ENCODE data around the gene MT1A. TPM values are rescaled to one million over a fixed set of nuclear protein-coding genes. Genes with fewer than 3 reads are reported as not detected.

Gene MT1A
- total RNA-seq, 1 donor from 2014 or later, result 1.8 TPM

DNA sequence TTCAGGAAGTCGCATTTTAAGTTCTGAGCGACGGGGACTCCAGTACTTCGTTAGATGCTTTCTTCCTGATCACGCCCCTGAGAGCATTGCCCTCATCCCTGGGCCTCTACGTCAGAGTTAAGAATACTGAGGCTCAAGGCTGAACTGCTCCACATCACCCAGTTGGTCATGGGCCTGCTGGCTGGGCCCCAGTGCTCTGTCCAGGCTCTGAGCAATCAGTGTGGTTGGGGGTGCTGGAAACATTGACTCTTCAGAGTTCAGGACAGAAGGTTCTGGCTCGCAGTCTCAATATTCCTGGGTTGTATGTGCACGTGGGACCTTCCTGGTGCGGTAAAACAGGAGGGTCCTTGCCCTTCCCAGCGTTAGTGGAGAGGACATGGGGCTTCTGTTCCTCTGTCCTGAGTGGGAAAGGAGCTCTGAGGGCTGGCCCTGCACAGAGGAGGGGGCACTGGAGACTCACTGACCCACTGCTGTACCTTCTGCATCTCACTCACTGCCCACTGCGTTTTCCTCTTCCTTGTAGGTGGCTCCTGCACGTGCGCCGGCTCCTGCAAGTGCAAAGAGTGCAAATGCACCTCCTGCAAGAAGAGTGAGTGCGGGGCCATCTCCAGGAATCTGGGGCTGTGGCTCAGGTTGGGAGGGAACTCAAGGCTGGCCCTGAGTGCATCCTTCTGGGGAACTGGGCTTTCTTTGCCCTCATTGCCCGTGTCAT lies 12.4 kb upstream of the MT1A start:
- intact Hi-C loops (cut with DNase I), result no loop called here
- peak; percentile 89 for ATAC-seq
- DNase-seq (ENCODE audit: low spot score), result peak; percentile 73

DNA sequence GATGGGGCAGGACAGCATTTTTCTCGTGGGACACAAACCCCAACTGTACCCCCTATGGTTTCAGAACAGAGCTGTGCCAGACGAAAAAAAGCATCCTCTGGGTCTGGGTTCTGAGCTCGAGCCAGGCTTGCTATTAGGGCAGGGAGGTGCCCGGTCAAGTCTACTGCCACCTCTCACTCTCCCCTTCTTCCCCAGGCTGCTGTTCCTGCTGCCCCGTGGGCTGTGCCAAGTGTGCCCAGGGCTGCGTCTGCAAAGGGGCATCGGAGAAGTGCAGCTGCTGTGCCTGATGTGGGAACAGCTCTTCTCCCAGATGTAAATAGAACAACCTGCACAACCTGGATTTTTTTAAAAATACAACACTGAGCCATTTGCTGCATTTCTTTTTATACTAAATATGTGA lies 11.8 kb upstream of the MT1A start:
- intact Hi-C loops (cut with DNase I), result no loop called here
- DNase-seq (ENCODE audit: low spot score) (peak; percentile 55), ATAC-seq (no peak)

DNA sequence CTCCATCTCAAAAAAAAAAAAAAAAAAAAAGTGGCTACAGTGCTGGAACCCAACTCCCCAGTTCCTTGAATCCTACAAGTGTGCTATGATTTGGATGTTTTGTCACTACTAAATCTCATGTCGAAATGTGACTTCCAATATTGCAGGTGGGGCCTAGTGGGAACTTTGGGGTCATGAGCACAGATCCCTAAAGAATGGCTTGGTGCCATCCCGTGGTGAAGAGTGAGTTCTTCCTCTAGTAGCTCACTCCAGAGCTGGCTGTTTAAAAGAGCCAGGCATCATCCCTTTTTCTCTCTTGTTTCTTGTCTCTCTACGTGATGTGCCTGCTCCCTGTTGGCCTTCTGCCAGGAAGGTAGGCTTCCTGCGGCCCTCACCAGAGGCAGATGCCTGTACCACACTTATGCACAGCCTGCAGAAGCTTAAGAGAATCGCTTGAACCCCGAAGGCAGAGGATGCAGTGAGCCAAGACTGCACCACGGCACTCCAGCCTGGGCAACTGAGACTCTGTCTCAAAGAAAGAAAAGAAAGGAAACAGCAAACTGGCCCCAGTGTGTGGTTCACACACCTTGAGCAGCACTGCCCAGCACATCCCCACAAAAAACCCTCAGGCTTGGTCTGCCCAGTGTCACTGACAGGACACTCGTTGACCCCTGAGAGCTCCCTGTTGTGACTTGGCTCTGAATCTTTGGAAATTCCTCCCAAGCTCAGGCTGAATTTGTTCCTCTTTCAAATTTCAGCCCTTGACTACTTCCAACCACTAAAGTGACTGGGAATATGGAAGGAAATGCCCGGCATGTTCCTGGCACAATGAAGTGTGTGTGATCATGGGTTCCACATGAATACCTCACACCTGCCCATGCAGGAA lies 9.7 kb upstream of the MT1A start:
- DNase-seq (ENCODE audit: low spot score), result peak; percentile 53
- ATAC-seq, result no peak
- intact Hi-C loops (cut with DNase I), result no loop called here

DNA sequence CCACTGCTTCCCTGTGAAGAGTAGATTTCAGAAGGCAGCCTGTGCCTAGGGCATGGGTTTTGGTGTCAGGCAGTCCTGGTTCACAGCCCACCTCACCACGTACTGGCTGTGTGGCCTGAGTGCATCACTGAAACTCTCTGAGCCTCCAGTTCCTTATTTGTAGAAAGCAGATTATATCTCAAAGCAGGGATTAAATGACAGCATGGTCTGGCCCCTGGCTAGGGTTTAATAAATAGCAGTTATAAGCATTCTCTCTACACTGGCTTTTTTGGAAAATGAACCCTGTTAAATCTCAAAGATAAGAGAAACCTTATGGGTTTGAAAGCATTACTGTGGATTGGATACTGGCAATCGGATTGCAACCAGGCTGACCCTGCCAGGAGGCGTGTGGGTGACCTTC lies 8.9 kb upstream of the MT1A start:
- ATAC-seq, result no peak
- DNase-seq (ENCODE audit: low spot score), result no peak
- intact Hi-C loops (cut with DNase I), result no loop called here

DNA sequence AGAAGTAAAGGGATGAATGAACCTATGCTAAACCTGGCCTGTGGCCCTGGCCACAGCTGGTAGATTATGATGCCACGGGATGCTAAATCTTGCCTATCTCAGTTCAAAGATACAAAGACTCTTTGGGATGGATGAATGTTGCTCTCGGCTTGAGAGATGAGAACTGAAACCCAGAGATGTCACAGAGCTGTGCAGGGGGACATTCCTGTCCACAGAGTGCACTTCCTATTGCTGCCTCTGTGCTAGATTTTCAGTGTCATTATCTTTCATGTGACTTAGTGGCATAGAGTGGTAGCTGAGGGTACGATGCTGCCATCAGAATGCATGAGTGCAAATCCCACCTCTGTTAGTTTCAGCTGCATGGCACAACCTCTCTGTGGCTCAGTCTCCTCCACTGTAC lies 8.3 kb upstream of the MT1A start:
- DNase-seq (ENCODE audit: low spot score) (no peak), ATAC-seq (no peak)
- intact Hi-C loops (cut with DNase I), result no loop called here

DNA sequence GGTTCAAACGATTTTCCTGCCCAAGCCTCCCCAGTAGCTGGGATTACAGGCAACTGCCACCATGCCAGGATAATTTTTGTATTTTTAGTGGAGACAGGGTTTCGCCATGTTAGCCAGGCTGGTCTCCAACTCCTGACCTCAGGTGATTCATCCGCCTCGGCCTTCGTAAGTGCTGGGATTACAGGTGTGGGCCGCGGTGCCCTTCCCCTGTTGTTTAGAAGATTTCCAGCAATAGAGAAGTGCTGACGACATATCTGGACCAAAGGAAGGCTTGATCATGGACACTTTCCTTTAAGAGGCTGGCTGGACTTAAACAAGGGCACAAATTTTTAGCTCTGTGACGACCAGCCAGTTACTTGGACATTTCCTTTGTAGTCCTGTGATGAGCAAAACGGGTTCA lies 7.3 kb upstream of the MT1A start:
- DNase-seq (ENCODE audit: low spot score), result peak; percentile 44
- intact Hi-C loops (cut with DNase I), result no loop called here

DNA sequence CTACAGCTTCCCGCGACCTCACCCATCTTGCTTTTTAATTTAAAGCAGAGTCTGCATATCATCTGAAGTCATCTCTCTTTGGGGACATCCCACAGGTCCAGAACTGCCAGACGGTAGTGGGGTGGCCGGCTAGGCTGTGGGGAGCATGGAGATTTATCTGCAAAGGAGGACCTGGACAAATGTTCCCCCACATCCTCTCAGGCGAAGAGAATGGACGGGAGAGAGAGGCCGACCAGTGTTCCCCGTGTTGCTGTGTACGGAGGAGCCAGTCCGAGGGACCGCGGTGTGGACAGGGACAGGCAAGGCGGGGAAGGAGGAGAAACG lies 6.7 kb upstream of the MT1A start:
- ATAC-seq, result no peak
- no peak for DNase-seq (ENCODE audit: low spot score)
- intact Hi-C loops (cut with DNase I), result no loop called here

More for the DNA sequence above, 7.3 kb upstream of the MT1A start:
- no peak for ATAC-seq

DNA sequence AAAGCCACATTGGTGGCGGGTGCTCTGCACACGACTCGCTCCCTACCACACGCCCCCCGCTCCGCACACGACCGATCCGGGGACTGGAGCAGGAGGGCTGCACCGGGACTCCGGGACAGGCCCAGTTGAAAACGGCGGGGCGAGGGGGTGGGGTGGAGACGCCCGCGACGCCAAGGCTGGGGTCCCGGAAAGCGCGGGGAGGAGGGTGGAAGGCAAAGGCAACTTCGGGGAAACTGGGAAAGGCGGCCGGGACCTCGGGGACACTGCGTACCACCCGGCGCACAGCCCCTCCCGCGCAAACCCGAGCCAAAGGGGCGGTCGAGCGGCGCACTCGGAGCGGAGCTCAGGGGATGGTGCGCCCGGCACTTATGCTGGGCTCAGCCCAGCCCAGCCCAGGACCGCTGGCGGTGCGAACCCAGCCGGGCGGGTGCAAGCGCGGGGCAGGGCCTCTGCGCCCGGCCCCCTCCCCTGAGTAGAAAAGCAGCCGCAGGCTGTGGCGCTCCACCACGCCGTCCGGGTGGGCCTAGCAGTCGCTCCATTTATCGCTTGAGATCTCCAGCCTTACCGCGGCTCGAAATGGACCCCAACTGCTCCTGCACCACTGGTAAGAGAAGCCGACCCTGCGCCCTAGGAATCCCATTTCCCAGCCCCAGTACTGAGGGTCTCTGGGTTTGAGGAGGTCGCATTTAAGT lies 6.2 kb upstream of the MT1A start, which contains the start of gene MT1M:
TSS of gene MT1M (plus strand) at position 504 of the 692 bp plus-strand sequence. CDS start at position 577, 73 bp downstream.
- DNase-seq (ENCODE audit: low spot score), result peak; percentile 66
- intact Hi-C loops (cut with DNase I), result no loop called here
- ATAC-seq, result peak; percentile 82

DNA sequence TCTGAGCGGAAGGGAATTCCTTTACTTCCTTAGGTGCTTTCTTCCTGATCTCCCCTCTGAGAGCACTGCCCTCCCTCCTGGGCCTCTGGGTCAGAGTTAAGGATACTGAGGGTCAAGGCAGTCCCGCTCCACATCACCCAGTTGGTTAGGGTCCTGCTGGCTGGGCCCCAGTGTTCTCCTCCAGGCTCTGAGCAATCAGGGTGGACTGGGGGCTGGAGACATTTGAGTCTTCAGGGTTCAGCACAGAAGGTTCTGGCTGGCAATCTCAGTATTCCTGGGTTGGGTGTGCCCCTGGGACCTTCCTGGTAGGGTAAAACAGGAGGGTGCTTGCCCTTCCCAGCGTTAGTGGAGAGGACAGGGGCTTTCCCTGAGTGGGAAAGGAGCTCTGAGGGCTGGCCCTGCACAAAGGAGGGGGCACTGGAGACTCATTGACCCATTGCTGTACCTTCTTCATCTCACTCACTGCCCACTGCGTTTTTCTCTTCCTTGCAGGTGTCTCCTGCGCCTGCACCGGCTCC lies 5.6 kb upstream of the MT1A start:
- ATAC-seq (peak; percentile 5), DNase-seq (ENCODE audit: low spot score) (peak; percentile 51)
- intact Hi-C loops (cut with DNase I), result no loop called here

DNA sequence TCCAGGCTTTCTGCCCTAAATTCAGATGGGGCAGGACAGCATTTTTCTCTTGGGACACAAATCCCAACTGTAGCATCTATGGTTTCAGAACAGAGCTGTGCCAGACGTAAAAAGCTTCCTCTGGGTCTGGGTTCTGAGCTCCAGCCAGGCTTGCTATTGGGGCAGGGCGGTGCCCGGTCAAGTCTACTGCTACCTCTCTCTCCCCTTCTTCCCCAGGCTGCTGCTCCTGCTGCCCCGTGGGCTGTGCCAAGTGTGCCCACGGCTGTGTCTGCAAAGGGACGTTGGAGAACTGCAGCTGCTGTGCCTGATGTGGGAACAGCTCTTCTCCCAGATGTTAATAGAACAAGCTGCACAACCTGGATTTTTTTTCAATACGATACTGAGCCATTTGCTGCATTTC lies 4.9 kb upstream of the MT1A start:
- ATAC-seq, result no peak
- intact Hi-C loops (cut with DNase I), result no loop called here
- DNase-seq (ENCODE audit: low spot score), result peak; percentile 44

DNA sequence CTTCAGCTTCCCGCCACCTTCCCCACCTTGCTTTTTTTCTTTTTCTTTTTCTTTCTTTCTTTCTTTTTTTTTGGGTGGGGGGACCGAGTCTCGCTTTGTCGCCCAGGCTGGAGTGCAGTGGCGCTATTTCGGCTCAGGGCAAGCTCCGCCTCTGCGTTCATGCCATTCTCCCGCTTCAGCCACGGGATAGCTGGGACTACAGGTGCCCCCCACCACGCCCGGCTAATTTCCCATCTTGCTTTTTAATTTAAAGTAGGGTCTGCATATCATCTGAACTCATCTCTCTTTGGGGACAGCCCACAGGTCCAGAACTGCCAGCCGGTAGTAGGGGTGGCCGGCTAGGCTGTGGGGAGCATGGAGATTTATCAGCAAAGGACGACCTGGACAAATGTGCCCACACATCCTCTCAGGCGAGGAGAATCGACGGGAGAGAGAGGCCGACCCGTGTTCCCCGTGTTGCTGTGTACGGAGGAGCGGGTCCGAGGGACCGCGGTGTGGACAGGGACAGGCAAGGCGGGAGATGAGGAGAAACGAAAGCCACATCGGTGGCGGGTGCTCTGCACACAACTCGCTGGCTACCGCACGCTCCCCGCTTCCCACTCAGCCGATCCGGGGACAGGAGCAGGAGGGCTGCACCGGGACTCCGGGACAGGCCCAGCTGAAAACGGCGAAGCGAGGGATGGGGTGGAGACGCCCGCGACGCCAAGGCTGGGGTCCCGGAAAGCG lies 3.6 kb upstream of the MT1A start:
- intact Hi-C loops (cut with DNase I), result no loop called here
- no peak for ATAC-seq

DNA sequence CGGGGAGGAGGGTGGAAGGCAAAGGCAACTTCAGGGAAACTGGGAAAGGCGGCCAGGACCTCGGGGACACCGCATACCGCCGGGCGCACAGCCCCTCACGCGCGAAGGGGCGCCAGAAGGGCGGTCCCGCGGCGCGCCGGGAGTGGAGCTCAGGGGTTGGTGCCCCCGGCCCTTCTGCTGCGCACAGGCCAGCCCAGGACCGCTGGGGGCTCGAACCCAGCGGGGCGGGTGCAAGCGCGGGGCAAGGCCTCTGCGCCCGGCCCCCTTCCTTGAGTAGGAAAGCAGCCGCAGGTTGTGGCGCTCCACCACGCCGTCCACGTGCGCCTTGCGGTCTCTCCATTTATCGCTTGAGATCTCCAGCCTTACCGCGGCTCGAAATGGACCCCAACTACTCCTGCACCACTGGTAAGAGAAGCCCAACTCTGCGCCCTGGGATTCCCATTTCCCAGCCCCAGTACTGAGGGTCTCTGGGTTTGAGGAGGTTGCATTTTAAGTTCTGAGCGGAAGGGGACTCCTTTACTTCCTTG lies 3.0 kb upstream of the MT1A start:
- intact Hi-C loops (cut with DNase I), result no loop called here
- no peak for DNase-seq (ENCODE audit: low spot score)
- ATAC-seq, result no peak

More for the DNA sequence above, 3.6 kb upstream of the MT1A start:
- DNase-seq (ENCODE audit: low spot score), result peak; percentile 53

DNA sequence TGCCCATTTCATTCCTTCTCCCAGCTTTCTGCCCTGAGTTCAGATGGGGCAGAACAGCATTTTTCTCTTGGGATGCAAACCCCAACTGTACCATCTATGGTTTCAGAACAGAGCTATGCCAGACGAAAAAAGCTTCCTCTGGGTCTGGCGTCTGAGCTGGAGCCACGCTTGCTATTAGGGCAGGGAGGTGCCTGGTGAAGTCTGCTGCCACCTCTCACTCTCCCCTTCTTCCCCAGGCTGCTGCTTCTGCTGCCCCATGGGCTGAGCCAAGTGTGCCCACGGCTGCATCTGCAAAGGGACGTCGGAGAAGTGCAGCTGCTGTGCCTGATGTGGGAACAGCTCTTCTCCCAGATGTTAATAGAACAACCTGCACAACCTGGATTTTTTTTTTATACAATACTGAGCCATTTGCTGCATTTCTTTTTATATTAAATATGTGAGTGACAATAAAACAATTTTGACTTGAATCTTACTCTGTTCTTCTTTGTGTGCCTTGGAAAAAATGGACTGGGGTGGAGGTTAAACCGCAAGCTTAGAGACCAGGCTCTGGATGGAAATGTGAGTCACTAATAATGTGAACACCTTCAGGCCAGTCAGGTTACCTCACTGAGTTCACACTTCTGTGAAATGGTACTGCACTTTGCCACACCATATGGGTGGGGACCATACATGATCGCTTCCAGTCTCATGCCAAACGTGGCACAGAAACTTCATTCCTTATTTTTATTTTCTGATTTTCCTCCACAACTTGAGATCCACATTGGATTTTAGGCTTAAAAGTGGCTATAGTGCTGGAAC lies 1.7 kb upstream of the MT1A start:
- ATAC-seq (no peak), DNase-seq (ENCODE audit: low spot score) (peak; percentile 27)
- intact Hi-C loops (cut with DNase I), result no loop called here

DNA sequence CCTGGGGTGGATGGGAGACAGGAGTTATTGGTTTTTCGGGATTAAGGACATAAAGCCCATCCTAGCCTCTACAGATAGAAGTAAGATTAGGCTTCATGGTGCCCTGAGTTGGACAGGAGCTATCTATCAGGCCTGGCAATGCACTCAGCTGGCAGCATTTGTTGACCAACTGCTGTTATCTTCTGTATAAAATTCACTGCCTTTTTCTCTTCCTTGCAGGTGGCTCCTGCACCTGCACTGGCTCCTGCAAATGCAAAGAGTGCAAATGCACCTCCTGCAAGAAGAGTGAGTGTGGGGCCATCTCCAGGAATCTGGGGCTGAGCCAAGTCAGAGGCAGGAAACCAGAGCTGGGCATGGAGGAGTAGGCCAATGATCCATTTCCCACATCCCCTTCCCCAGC lies 579 bp downstream of the MT1A start:
- ATAC-seq (no peak), DNase-seq (ENCODE audit: low spot score) (peak; percentile 45)
- intact Hi-C loops (cut with DNase I), result no loop called here

DNA sequence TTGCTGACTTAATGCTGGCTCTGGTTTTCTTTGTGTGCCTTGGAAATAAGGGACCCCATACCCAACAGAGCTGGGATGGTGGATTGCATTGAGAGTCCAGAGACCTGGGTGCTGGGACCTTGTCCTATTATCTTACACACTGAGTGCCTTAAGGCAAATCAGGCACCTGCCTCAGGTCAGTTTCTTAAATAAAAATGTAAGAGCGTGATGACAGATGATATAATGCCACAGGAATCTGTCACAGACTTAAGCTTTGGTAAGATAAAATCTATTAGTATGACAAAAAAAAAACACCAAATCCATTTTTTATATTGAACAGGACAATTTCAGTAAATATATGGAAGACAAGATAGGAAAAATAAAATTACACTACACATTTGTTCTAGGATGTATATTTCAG lies 1.6 kb downstream of the MT1A start:
- intact Hi-C loops (cut with DNase I), result no loop called here
- ATAC-seq (no peak), DNase-seq (ENCODE audit: low spot score) (no peak)

DNA sequence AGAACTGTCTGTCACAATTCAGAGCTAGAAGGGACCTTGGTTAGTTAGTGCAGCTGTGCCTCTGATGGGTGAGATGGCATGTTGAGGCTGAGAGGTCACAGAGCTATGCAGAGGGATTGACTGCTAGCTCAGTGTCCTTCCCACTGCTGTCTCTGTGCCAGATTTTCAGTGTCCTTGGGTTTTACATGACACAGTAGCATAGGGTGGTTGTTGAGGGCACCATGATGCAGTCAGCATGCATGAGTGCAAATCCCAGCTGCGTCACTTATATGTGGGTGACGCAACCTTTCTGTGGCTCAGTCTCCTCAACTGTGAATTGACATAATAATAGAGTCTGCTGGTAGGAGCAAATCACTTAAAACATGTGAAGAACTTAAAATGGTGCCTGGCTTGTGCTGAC lies 2.7 kb downstream of the MT1A start:
- intact Hi-C loops (cut with DNase I), result no loop called here
- no peak for ATAC-seq
- DNase-seq (ENCODE audit: low spot score), result no peak

DNA sequence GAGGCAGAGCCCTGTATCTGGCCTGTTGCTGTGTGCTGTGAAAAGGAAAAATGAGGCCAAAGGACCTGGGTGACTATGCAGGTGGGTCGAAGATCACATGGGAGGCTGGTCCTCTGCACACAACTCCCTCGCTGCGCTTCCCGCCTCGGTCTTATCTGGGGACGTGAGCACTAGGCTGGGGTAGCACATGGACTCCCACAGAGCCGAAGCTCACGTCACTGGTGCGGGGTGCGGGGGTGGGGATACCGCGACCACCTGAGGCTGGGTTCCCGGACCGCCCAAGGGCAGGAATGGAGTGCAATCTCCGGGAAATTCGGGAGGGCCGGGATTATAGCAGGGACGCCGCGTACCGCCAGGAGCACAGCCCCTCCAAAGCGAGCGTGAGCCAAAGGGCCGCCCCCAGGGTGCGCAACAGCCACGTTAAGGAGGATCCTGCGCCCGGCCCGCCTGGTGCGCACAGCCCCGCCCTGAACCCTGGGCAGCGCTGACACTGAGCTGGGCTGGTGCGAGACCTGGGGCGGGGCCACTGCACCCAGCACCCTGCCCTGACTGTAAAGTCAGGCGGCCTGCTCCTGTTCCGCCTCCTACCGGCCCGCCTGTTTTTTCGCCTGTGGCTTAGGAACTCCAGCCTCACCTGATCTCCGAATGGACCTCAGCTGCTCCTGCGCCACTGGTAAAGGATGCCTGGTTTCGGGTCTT lies 4.8 kb downstream of the MT1A start:
- peak; percentile 90 for ATAC-seq

More for the DNA sequence above, 4.8 kb downstream of the MT1A start:
- DNase-seq (ENCODE audit: low spot score), result peak; percentile 75
- intact Hi-C loops (cut with DNase I), result no loop called here
